GM19193 (cell line): ENCODE results near the gene PUS1.

Experiments used
- POLR2A ChIP-seq: IDR thresholded peaks from 4 replicates; pipeline ENCODE4 v1.6.1; 2011; ENCODE audit not compliant: insufficient read depth, insufficient read length; ENCODE audit errors: extremely low read depth

PUS1 gene

DNA sequence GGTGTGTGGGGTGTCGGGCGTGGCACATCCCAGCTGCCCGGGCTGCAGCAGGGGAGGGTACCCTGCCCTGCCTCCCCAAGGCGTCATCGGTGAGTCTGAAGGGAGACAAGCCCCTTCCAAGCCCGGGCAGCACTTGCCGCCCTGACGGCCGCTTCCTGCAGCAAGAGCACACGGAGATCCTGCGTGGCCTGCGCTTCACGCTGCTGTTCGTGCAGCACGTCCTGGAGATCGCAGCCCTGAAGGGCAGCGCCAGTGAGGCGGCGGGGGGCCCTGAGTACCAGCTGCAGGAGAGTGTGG, 10.1 kb upstream of the PUS1 start:
- TF ChIP-seq POLR2A = no peak

DNA sequence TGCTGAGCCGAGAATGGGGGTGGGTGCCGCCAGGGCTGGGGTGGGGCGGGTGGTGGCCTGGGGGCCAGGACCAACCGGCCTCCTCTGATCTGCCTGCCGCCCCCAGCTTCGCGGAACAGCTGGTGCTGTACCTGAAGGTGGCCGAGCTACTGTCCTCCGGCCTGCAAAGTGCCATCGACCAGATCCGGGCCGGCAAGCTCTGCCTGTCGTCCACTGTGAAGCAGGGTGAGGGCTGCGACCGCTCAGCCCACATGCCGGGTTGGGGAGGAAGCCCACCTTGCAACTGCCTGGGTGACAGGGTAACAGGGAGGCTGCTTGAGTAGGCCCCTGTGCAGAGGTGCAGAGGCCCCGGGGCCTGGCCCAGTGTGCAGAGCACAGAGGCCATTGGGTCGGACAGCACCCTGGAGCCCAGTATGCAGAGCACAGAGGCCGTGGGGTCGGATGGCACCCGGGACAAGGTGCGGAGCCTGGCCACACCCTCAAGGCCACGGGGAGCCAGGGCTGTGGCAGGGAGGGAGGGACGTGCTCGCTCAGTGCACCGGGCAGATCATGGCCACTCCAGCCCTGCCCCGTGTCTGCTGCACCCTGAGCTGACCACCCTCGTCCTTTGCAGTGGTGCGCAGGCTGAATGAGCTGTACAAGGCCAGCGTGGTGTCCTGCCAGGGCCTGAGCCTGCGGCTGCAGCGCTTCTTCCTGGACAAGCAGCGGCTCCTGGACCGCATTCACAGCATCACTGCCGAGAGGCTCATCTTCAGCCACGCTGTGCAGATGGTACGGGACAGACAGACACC, 9.5 kb upstream of the PUS1 start:
- TF ChIP-seq POLR2A = no peak

DNA sequence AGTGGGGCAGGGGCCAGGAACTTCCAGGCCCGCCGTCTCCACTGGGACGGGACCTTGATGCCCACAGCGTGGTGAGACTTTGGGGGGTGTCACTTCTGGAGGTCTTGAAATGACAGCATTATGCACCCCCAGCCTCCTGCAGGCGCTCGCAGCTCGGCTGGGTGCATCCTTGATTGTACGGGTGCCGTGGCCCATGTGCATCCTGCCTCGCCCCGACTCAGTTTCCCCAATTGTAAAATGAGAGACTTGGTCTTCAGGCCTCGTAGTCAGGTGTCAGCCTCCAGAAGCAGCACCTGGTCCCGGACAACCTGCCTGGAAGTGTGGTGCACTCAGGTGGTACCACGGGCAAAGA, 8.9 kb upstream of the PUS1 start:
- TF ChIP-seq POLR2A = no peak

DNA sequence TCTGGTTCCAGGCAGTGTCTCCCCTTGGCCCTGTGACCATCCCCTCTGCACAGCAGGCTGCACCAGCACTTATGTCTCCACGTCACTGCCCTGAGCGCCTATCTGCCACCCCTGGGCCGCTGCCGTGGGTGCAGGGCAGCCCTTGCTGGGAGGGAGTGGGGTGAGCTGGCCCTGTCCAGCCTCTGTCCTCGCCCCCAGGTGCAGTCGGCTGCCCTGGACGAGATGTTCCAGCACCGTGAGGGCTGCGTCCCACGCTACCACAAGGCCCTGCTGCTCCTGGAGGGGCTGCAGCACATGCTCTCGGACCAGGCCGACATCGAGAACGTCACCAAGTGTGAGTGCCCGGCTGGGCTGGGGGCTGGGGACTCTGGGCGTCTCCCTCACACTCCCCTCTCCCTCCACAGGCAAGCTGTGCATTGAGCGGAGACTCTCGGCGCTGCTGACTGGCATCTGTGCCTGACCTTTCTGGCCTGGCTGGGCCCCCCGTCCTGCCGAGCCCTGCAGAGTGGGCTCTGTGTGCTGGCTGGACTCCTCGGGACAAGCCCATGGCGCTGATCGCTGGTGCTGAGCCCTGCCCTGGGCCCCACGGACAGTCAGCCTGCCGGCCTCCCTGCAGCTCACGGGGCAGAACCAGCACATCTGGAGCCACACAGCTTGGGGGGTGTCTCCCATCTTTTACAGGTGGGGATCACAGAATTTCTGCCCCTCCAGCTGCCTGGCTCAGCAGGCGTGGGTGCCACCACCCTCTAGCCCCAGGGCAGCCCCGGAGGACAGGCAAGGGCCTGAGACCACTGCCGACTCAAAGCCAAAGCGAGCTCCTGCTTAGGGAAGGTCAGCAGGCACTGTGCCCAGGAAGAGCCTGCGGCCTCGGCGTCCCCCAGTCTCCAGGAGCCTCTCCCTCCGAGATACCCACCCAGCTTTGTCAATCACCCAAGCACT, 7.9 kb upstream of the PUS1 start:
- no peak for TF ChIP-seq POLR2A

DNA sequence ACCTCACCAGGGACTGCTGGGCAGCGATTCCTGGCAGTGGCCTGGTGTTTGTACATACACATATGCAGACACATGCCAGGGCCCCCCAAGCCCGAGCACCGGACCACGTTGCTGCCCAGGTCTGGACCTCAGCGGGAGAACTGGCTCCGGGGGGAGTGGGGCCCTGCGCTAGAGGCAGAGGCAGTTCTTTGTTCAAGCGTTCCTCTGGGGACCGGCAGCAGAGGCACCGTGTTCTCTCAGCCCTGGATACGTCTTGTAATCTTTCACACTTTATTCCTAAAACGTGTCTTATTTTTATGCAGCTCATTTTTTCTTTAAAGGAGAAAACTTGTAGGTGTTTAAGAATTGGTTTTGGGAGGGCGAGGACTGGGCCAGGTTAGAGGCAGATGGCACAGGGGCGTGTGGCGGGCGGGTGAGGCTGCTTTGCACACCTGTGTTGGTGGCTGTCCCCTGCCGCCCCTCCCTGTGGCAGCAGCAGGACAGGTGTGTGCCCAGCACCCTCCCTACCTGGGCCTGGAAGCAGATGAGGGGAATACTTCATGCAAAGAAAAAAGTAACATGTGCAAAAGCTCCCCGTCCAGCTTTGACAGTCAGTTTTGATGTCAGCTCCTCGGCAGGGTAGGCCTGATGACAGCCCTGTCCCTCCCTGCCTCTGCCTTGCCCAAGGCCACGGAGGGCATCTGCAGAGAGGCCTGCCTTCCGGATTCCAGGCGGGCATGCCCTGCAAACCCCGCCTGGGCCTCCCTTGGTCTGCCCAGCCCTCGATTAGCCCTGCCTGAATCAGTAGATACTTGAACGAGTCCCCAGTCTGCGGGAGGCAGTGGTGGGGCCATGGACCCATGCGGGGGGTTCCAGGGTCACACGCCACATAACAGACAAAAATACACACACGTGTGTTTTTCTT, 7.0 kb upstream of the PUS1 start:
- no peak for TF ChIP-seq POLR2A

- no peak for TF ChIP-seq POLR2A
Measured at GRCh38 chr12:131922772-131923171, 6.3 kb upstream of the PUS1 start.

GRCh38 chr12:131923260-131923659, 5.8 kb upstream of the PUS1 start:
- peak; percentile 35 for TF ChIP-seq POLR2A

DNA sequence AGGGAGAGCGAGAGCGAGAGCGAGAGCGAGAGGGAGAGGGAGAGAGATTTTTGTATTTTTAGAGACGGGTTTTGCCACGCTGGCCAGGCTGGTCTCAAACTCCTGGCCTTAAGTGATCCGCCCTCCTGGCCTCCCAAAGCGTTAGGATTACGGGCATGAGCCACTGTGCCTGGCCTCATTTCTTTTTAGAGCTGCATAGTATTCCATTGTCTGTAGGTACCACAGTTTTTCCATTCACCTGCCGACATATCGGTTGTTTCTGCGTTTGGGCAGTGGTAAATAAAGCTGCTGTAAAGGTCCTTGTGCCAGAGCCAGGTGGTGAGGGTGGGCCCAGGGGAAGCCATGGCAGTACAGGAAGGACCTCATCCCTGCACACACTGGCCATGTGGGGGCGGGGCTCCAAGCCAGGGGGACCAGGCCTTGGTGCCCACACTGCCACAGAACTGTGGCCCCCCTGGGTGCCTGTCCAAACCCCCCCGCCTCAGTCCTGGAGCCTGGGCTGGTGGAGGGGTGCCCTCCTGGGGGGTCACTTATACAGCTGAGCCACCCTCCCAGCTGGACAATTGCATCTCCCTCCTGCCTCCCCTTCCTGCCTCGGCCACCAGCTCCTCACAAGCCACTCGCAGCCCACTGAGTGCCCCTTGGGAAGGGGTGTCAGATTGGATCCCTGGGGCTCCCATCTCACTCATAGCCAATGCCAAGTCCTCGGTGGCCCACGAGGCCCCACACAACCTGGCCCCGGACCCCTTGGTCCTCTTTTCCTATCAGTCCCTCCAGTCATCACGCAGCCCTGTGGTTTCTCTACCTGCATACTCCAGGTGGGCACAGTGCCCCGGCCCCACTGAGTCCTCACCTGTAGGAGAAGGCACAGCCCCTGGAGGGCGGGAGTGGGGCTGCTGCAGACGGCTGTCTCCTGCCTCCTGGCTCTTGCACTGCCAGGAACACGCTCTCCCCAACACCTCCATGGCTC, 1.7 kb upstream of the PUS1 start:
- TF ChIP-seq POLR2A = no peak

DNA sequence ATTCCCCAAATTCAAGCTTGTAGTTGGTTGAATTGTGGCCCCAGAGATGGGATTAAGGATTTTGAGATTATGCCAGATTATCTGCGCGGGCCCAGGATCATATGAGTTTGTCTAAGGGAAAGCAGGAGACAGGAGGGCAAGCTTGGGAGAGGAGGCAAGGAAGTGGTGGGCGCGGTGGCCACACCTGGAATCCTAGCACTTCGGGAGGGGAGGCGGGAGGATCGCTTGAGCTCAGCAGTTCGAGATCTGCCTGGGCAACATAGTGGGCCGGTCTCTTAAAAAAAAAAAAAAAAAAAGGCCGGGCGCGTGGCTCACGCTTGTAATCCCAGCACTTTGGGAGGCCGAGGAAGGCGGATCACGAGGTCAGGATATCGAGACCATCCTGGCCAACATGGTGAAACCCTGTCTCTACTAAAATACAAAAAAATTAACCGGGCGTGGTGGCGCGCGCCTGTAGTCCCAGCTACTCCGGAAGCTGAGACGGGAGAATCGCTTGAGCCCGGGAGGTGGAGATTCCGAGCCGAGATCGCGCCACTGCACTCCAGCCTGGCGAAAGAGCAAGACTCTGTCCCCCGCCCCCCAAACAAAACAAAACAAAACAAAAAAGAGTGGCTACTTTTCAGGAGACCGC, 881 bp upstream of the PUS1 start:
- no peak for TF ChIP-seq POLR2A

DNA sequence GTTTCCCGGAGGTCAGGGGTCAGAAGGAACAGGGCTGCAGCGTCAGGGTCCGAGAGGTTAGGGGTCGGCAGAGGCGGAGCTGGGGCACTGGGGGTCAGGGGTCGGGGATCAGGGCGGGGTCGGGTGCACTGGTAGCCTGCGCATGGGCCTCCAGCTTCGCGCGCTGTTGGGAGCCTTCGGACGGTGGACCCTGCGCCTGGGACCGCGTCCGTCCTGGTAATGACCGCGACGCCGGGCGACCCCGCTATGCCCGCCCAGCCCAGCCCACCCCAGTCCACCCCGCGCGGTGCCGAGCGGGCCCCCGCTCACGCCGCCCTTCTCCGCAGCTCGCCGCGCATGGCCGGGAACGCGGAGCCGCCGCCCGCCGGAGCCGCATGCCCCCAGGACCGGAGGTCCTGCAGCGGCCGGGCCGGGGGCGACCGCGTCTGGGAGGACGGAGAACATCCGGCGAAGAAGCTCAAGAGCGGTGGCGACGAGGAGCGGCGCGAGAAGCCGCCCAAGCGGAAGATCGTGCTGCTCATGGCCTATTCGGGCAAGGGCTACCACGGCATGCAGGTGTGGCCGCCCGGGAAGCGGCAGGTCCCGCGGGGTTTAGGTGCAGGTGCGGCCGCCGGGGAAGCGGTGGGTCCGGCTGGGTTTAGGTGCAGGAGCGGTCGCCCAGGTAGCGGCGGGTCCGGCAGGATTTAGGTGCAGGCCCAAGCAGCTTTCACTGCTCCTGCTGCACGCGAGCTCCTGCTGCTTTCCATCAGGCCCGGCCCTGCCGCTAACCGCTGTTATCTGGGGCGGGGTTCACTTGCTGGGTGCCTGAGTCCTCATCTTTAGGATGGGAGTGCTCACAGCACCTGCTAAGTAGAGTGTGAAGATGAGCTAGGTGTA, 743 bp downstream of the PUS1 start:
- no peak for TF ChIP-seq POLR2A

DNA sequence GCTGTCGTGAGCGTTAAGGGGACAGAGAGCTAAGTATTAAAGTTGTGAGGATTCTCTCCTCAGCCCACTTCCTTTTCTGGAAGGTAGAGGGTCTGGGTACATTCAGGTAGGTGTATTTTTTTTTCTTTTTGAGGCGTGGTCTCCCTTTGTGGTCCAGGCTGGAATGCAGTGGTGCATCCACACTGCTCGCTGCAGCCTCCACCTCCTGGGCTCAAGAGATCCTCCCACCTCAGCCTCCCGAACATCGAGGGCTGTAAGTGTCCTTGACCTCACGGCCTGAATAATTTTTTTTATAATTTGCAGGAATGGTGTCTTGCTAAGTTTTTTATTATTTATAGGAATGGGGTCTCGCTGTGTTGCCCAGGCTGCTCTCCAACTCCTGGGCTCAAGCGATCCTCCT, 1.4 kb downstream of the PUS1 start:
- TF ChIP-seq POLR2A = no peak

DNA sequence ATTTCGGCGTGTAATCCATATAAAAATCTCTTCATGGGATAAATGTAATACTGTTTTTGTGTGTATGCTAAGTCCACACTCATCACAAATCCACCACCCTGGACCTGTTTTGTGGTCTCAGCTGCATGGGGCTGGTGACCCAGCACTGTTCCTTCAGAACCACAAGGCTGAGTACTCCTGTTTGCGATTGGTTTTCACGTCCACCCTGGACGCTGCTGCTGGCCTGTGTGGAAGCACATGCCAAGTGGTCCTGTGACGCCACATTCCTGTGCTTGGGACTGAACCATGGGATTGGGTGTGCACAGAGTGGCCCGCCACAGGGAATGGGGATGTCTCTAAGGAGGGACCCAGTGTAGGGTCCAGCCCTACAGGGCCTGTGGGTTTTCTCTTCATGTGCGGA, 4.3 kb downstream of the PUS1 start:
- no peak for TF ChIP-seq POLR2A

DNA sequence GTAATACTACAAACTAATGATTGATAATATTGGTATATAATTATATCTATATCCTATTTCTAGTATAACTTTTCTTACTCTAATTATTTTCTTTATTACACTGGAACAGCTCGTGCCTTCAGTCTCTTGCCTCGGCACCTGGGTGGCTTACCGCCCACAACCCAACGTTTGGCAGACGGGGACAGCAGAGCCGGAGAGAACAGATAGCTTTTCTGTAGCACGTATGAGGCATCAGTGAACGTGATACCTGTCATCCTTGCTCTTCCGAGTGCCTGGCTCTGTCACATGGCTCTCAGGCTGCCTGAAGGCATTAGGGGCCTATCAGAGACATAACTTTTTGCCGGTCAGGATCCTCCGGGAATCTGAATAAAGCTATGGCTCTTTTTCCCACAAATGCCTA, 5.5 kb downstream of the PUS1 start:
- TF ChIP-seq POLR2A = no peak
